HG02840 (cell line): ENCODE results near the gene PLPPR4.

Experiments used
- ATAC-seq: cut with Tn5 transposase; IDR thresholded peaks from one replicate; pipeline ENCODE4 v1.9.1; 2021; ENCODE audit warnings: mild to moderate bottlenecking, moderate library complexity, moderate number of reproducible peaks; ENCODE audit not compliant: unreplicated experiment, low FRiP score

The PLPPR4 gene

DNA sequence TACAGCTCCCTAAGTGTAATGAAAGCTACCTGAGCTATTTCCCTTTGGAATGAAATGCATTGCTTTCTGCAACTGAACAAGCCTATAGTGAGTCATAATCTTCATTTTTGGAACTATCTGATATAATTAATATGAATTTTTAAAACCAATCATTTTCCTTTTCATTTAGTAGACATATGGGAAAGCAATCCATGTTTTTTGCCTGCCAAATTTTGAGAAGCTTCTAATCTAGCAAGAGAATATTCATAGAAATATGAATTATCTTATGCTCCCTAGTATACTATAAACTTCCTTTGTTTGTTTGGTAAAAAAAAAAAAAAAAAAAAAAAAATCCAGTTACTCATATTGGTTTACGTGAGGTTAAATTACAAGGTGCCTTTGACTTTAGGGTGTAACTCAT lies 68.3 kb downstream of the PLPPR4 start:
- no peak for ATAC-seq

DNA sequence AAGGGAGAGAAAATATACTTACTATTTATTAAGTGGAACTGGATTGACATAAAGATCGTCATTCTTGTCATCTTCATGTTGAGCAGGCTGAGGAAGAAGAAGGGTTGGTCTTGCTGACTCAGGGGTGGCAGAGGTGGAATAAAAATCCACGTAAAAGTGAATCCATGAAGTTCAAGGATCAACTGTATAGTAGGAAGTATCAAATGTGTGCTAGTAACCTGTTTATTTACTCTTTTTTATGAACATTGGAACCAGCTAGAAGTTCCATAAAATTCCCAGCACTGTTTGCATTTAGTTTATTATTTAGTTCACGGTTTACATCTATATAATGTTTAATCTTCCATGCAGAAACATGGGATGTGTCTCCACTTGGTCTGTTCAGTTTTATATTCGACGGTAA lies 70.7 kb downstream of the PLPPR4 start:
- ATAC-seq, result no peak

DNA sequence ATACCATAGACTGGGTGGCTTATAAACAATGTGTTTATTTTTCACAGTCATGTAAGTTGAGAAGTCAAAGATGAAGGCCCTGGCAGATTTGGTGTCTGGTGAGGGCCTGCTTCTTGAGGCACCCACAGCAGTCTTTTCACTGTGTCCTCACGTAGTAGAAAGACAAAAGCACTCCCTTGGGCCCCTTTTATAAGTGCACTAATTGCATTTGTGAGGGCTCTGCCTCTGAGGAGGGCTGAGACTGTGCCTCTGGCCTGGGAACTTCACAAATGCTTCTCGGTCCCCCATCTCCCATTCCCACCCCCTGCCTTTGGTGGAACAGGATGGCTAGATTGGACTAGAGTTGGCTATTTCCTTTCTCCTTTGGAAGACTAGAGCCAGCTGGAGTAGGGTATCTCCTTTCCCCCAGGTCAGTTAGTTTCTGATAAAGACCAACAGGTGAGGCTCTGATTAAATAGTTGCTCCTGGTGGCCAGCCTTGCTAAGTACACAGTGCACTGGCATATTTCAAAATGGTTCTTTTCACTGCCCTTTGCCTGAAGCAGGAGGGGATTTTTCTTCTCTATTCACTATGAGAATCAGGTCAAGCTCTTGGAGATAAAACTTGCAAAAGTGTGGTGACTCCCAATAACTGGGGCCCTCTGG lies 82.9 kb downstream of the PLPPR4 start:
- no peak for ATAC-seq

DNA sequence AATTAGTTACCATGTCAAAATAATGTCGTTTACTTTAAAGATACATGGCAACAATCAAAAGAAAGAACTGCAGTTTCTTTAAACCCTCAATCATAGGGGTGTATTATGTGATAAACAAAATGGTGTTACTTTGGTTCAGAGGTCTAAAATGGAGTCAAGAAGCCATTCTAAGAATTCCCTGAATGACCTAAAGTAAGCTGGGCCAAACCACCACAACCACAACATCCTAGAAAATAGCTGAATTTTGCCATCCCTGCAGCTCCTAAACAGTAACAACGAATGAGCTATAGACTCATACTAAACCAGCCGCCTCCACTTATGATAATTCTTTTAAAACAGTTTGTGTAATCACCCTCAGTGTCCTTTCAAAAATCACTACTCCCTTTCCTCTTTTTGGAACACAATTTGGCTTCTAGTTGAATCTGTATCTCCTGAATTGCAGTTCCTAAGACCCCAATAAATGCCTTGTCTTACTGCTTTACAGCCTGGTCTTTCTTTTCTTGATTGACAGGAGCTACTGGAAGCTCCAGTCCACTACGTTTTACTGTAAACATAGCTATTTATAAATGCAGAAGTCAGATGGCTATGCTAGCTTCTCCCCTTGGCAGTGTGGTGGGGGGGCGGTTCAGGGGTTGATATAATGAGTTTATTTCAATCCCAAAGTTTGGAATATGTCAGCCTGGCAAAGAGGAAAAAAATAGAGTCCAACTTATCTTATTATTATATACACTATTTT lies 84.3 kb downstream of the PLPPR4 start:
- no peak for ATAC-seq

DNA sequence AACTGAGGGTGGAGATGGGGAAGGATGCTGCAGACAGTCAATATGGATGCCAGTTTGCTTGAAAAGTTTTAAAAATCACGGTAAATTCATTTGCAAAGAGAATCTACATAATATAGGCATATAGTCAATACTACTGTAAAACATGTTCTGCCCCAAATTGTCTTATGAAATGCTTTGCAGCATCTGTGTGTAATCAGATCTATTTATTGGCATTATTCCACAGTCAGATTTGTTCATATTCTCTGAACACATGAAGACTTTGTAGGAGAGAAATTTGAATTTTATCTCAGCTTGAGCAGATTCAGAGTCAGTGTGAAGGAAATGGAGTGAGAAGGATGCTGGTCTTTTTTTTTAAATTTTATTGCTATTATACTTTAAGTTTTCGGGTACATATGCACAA lies 88.5 kb downstream of the PLPPR4 start:
- no peak for ATAC-seq

DNA sequence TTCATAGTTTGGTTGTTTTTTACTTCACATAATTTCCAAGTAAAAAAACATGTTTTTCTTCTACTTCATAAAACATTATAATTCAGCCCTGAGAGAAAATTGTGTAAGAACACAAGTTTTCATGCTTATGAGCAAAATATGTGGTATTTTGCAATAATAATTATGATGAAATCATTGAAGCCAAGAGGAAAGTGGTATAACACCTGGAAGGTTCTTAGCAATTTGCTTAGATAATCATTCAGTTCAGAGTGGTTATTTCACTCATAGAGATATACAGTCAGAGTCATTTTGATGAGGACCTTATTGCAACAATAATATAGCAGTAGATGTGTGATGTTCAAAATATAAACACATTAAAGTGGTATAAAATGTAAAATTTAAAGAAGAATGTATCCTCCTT lies 94.5 kb downstream of the PLPPR4 start:
- no peak for ATAC-seq
